ES-I3 (cell line): Measurements from ENCODE around the gene KIFC1.

Experiments used
- H3K36me3 ChIP-seq: 2 replicates; pipeline ENCODE4 v1.6.1; 2013; ENCODE audit warnings: mild to moderate bottlenecking, low read length, control low read depth, moderate library complexity; ENCODE audit not compliant: insufficient read depth
- H3K4me1 ChIP-seq: 2 replicates; pipeline ENCODE4 v1.6.1; 2013; ENCODE audit warnings: mild to moderate bottlenecking, control low read depth, low read length; ENCODE audit not compliant: insufficient read depth
- H3K9ac ChIP-seq: 2 replicates; pipeline ENCODE4 v1.6.1; 2013; ENCODE audit warnings: low read depth, mild to moderate bottlenecking, low read length, moderate library complexity
- H3K9me3 ChIP-seq: 2 replicates; pipeline ENCODE4 v1.6.1; 2013; ENCODE audit warnings: mild to moderate bottlenecking, low read length, moderate library complexity; ENCODE audit not compliant: control insufficient read depth, insufficient read depth

Gene KIFC1

GRCh38 chr6:33430991-33431879 lies 39.6 kb downstream of the KIFC1 start:
- Histone ChIP-seq H3K9ac (peak overlapping the region; percentile 63), H3K36me3 (peaks cover 11% of the 10 kb centered on the region), H3K9me3 (no peaks in the 10 kb centered on the region), H3K4me1 (peaks cover 44% of the 10 kb centered on the region)

GRCh38 chr6:33431880-33432541 lies 40.4 kb downstream of the KIFC1 start:
- Histone ChIP-seq H3K9ac (peak overlapping the region; percentile 63), H3K4me1 (peaks cover 44% of the 10 kb centered on the region)

DNA sequence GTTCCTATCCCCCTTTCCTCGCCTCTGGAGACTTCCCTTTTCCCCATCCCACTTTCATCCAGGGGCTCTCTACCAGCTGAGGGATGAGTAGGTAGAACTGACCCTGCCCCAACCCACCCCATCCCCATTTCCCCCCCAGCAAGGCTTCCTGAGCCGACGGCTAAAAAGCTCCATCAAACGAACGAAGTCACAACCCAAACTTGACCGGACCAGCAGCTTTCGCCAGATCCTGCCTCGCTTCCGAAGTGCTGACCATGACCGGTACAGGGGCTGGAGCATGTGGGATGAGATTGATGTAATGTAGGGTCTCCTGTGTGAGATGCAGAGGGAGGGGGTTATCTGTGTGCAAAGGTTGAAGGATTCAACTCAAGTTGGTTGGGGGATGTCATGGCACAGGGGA lies 40.9 kb downstream of the KIFC1 start:
- Histone ChIP-seq H3K9ac (peak overlapping the region; percentile 63), H3K36me3 (peaks cover 20% of the 10 kb centered on the region), H3K4me1 (peaks cover 44% of the 10 kb centered on the region), H3K9me3 (no peaks in the 10 kb centered on the region)

More at GRCh38 chr6:33431880-33432541, 40.4 kb downstream of the KIFC1 start:
- H3K9me3 ChIP-seq, result no peaks in the 10 kb centered on the region
- H3K36me3 ChIP-seq, result peaks cover 17% of the 10 kb centered on the region

GRCh38 chr6:33433001-33433543 lies 41.4 kb downstream of the KIFC1 start:
- Histone ChIP-seq H3K9ac (peak overlapping the region; percentile 63; the same call in 1 of the 2 replicates), H3K36me3 (peaks cover 22% of the 10 kb centered on the region), H3K4me1 (peaks cover 44% of the 10 kb centered on the region), H3K9me3 (no peaks in the 10 kb centered on the region)

- H3K36me3 ChIP-seq, result peaks cover 28% of the 10 kb centered on the region
- H3K9ac ChIP-seq, result peak overlapping the region; percentile 63; the same call in 1 of the 2 replicates
- H3K4me1 ChIP-seq, result peaks cover 39% of the 10 kb centered on the region
- H3K9me3 ChIP-seq, result no peaks in the 10 kb centered on the region
These were observed 42.0 kb downstream of the KIFC1 start for GRCh38 chr6:33433544-33434191.

- H3K9ac ChIP-seq, result no peak overlapping the region
- H3K4me1 ChIP-seq, result peaks cover 30% of the 10 kb centered on the region
- H3K36me3 ChIP-seq, result peaks cover 36% of the 10 kb centered on the region
- no peaks in the 10 kb centered on the region for H3K9me3 ChIP-seq
These were observed 43.3 kb downstream of the KIFC1 start for GRCh38 chr6:33434961-33435360.

DNA sequence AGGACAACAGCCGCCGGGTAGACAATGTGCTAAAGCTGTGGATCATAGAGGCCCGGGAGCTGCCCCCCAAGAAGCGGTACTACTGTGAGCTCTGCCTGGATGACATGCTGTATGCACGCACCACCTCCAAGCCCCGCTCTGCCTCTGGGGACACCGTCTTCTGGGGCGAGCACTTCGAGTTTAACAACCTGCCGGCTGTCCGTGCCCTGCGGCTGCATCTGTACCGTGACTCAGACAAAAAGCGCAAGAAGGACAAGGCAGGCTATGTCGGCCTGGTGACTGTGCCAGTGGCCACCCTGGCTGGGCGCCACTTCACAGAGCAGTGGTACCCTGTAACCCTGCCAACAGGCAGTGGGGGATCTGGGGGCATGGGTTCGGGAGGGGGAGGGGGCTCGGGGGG lies 46.0 kb downstream of the KIFC1 start:
- H3K36me3 ChIP-seq, result peaks cover 38% of the 10 kb centered on the region
- peaks cover 16% of the 10 kb centered on the region for H3K4me1 ChIP-seq
- H3K9me3 ChIP-seq, result no peaks in the 10 kb centered on the region
- no peak overlapping the region for H3K9ac ChIP-seq

GRCh38 chr6:33438978-33439594 lies 47.5 kb downstream of the KIFC1 start:
- Histone ChIP-seq H3K36me3 (peaks cover 38% of the 10 kb centered on the region), H3K9ac (no peak overlapping the region), H3K9me3 (no peaks in the 10 kb centered on the region), H3K4me1 (peaks cover 5% of the 10 kb centered on the region; the same call in 1 of the 2 replicates)

GRCh38 chr6:33439956-33440648 lies 48.5 kb downstream of the KIFC1 start:
- Histone ChIP-seq H3K4me1 (no peaks in the 10 kb centered on the region), H3K9ac (no peak overlapping the region), H3K36me3 (peaks cover 45% of the 10 kb centered on the region), H3K9me3 (no peaks in the 10 kb centered on the region)

GRCh38 chr6:33440649-33441309 lies 49.2 kb downstream of the KIFC1 start:
- Histone ChIP-seq H3K9ac (no peak overlapping the region), H3K4me1 (no peaks in the 10 kb centered on the region), H3K9me3 (no peaks in the 10 kb centered on the region), H3K36me3 (peaks cover 40% of the 10 kb centered on the region)

DNA sequence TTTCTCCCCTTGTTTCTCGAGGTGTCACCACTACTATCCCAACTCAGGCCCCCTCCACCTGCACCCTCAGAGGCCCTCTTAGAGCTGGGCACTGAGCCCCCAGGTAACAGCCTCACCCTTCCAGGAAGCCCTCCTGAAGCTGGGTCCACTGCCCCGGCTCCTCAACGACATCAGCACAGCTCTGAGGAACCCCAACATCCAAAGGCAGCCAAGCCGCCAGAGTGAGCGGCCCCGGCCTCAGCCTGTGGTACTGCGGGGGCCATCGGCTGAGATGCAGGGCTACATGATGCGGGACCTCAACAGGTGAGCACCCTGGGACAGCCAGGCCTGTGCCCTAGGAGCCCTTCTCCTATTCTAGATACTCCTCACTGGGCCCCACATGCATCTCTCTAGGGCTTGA lies 49.8 kb downstream of the KIFC1 start:
- H3K4me1 ChIP-seq, result no peaks in the 10 kb centered on the region
- H3K9ac ChIP-seq, result no peak overlapping the region
- H3K36me3 ChIP-seq, result peaks cover 35% of the 10 kb centered on the region
- no peaks in the 10 kb centered on the region for H3K9me3 ChIP-seq

- peaks cover 32% of the 10 kb centered on the region for H3K36me3 ChIP-seq
- no peak overlapping the region for H3K9ac ChIP-seq
- H3K9me3 ChIP-seq, result no peaks in the 10 kb centered on the region
- H3K4me1 ChIP-seq, result no peaks in the 10 kb centered on the region
These were observed 50.7 kb downstream of the KIFC1 start for GRCh38 chr6:33442283-33442682.

GRCh38 chr6:33443025-33443424 lies 51.4 kb downstream of the KIFC1 start:
- Histone ChIP-seq H3K4me1 (no peaks in the 10 kb centered on the region), H3K36me3 (peaks cover 36% of the 10 kb centered on the region), H3K9ac (no peak overlapping the region), H3K9me3 (no peaks in the 10 kb centered on the region)
